COLO668 (cell line): Measurements from ENCODE around the gene PRKCE.
"Not testable (repeated sequence)": the region's sequence is repeated elsewhere in the genome, so short reads cannot be mapped to it uniquely, and the experiment has no call there.

Experiments
- DNase-seq: peaks from one replicate; lab custom pipeline; 2025; ENCODE audit not compliant: unreplicated experiment; lab: John Stamatoyannopoulos, UW

Gene PRKCE

GRCh38 chr2:45882707-45883602, 231.5 kb downstream of the PRKCE start:
- no peak for DNase-seq

GRCh38 chr2:45883603-45884000, 232.1 kb downstream of the PRKCE start:
- no peak for DNase-seq

GRCh38 chr2:45884126-45884525, 232.7 kb downstream of the PRKCE start:
- no peak for DNase-seq

- DNase-seq, result no peak
Observed at GRCh38 chr2:45885171-45885621, 233.7 kb downstream of the PRKCE start.

GRCh38 chr2:45886171-45886663, 234.7 kb downstream of the PRKCE start:
- no peak for DNase-seq

DNA sequence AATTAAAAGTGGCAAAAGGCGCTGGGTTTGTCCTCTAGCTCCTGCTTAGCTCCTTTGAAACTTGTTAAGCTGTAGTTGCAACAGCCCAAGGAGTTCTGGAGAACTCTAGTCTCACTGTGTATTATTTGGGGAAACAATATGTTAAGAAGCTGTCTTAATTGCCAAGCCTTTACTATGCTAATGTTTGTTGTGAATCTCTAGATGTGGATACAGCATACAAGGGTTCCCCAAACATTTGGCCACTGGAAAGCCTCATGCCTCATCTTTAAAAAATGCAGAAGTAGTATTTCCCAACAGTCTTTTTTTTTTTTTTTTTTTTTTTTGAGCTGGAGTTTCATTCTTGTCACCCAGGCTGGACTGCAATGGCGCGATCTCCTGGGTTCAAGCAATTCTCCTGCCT, 236.7 kb downstream of the PRKCE start:
- DNase-seq, result no peak

DNA sequence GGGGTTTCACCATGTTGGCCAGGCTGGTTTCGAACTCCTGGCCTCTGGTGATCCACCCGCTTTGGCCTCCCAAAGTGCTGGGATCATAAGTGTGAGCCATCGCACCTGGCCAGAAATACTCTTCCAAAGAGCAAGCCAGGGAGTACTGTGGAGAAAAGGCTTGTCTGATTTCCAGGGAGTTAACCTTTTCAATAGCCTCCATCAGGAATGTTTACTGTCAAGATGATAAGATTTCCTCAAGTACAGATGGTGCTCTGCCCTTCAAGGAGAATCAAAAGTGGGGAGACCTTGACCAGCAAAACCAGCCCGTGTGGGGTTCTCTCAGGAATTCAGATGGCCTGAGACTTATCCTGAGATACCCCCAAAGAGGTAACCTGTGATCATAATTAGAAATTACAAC, 237.2 kb downstream of the PRKCE start:
- no peak for DNase-seq

DNA sequence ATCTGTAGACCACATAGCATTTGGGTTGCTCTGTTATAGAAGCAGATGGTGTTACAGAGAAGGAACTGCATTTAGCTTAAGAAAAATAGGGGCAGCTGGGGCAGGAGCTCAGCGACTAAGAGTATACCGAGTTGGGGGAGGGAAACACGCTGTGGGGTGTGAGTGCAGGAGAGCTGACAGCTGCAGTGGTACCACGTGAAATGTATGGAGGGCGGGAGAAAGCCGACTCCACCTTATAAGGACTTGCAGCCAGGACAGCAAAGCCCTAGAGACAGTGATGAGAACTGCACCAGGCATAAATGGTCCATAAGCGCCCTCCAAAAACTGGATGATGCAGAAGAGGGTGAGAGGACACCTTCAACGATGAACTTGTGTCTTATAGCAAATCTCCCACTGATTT, 237.6 kb downstream of the PRKCE start:
- DNase-seq, result peak; percentile 50

DNA sequence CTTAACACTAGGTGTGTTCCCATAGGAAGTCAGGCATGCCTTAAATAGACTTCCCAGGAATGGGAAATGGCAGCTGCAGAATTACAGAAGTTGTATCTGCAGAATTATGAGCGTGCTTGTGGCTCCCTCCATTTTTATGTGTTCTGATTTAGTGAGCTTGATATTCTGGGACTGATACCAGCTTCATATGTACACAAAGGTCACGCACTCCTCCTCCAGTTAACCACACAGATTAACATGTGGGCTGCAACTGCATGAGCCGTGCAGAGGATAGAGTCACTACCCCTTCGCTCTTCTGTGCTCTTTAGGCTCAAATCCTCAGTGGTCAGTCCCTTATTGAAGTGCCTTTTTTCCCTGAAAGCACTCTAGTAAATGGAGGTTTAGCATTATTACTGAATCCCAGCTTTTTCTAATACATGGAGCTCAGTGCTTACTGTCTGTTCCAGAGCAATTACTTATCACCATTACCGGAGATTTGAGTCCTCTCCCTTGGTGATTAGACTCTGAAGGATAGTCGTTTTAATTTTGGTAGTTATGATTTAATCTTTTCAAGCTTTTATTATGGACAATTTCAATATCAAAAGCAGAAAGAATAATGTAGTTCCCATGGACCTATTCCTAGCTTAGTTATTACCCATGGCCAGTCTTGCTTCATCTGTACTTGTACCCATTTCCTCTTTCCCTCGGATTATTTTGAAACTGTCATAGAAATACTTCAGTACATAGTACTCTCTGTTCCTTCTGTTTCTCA, 238.3 kb downstream of the PRKCE start:
- DNase-seq, result no peak

DNA sequence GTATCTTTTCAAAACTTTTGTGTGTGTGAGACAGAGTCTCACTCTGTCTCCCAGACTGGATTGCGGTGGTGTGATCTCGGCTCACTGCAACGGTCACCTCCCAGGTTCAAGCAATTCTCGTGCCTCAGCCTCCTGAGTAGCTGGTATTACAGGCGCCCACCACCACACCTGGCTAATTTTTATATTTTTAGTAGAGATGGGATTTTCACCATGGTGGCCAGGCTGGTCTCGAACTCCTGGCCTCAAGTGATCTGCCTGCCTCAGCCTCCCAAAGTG, 238.8 kb downstream of the PRKCE start:
- DNase-seq, result not testable (repeated sequence)

DNA sequence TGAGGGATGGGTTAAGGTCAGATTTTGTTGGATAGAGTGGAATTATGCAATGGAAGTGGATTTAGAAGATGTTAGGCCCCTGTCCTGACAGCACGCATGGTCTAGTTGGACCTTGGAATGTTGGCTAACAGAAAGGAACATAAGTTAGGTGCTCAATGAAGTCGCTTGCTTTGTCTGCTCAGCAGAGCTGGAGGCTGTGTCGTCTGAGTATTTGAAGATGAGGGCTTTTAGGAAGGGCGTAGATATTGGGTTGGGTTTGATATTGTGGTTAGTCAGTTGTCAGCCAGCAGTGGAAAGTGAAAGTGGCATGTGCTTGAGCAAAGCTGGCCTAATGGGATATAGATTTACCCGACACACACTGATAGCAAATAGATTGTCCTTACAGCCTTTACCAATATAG, 239.3 kb downstream of the PRKCE start:
- DNase-seq, result no peak

DNA sequence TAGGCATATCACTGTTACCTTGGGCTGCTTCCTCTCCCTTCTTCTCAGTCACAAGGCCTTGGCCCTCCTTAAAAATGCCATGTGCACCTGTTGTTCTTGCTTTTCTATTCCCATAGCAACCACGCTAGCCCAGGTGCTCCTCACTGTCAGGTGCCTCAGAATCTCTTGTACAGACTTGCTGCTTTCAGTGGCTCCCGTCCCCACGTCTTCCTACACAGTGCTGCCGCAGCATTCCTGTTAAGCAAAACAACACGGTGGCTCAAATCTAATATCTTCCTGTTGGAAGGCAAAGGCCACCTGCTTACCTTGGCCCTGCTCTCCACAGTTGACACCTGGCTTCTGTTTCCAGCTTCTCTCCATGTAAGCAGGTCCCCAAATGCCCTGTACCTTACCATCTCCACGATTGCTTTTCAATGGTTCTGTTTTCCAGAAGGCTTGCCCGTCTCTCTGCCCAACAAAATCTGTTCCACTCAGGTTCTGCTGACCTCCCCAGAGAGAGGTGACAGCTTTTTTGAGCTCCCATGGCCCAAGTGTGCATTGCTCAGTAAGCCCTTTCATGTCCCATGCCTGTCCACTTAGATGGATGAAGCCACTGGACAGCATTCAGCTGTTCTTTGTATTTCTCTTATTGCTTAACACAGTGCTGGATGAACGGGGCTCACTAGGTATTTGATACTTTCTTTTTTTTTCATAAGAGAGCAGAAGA, 240.4 kb downstream of the PRKCE start:
- peak; percentile 60 for DNase-seq

DNA sequence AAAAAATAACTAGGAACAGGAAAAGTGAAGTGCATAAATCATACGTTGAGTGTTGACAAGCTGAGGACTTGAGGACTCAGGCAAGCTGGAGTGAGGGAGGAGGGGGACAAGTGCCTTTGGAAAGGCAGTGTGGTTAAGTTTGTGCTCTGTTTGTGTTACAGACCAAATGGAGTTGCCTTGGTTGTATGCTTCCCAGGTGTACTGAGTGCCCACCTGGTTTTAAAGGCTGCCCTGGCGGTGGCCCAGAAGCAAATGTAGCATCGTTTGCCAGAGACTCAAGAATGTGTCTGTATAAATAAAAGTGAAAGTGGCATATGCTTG, 240.9 kb downstream of the PRKCE start:
- peak; percentile 35 for DNase-seq

DNA sequence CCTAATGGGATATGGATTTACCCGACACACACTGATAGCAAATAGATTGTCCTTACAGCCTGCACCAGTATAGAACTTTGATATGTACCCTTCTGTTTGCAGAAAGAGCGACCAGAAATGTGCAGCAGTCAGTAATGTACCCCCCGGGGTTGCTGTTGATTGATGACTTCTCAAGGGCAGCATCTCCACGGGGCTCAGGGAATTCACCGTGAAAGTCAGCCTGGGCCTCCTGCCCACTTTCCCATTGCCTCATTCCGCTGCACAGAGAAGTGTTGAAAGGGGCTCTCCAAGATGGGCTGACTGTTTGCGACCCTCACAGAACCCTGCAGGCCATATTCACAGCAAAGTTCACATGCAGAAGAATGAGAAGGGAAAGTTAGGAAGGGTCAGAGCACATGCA, 241.3 kb downstream of the PRKCE start:
- DNase-seq, result peak; percentile 32

- no peak for DNase-seq
Observed at GRCh38 chr2:45894211-45894610, 242.7 kb downstream of the PRKCE start.

DNA sequence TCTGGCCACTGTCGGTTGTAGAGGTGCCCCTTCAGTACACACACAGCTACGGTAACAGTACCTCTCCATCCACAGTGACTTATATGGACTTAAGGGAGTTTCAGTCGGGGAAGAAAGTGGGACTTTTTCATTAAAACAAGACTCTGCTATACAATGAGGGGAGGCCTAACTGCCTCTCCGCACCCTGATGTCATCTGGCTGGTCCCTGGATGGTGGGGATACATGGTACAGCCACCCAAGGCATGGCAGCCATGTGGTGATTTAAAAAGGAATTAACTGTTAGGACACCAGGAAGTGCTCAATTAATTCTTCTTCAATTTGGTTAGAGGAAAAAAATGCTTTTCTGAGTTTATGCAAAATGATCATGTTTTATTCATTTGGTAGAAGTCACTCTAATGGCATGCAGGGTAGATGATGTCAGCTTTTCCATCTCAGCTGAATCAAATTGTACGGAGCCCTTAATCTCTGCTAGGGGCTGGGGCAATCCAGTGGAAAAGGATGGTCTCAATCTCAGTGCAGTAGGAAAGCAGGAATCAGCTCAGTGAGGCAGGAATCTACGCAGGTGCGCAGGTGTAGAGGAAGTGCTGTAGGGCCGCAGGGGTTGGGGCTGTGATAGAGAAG, 243.9 kb downstream of the PRKCE start:
- DNase-seq, result no peak

- no peak for DNase-seq
Observed at GRCh38 chr2:45896311-45896710, 244.8 kb downstream of the PRKCE start.

DNA sequence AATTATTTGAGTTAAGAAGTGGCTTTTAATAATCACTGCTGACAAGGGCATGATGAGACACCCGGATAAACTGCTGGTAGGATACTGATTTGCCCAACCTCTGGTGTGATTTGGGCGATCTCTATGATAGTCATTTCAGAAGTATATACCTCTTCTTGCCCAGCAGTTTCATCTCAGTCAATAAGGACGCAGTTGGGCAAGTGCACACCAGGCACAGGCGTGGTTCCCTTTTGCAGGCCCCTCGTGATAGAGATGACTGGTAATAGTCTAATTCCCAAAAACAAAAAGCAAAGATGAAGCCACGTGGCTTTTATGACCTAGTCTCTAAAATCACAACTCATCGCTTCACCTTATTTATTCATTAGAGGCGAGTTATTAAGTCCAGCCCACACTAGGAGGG, 246.4 kb downstream of the PRKCE start:
- DNase-seq, result no peak

- peak; percentile 25 for DNase-seq
Observed at GRCh38 chr2:45898819-45899218, 247.3 kb downstream of the PRKCE start.

- DNase-seq, result no peak
Observed at GRCh38 chr2:45899926-45900325, 248.5 kb downstream of the PRKCE start.

DNA sequence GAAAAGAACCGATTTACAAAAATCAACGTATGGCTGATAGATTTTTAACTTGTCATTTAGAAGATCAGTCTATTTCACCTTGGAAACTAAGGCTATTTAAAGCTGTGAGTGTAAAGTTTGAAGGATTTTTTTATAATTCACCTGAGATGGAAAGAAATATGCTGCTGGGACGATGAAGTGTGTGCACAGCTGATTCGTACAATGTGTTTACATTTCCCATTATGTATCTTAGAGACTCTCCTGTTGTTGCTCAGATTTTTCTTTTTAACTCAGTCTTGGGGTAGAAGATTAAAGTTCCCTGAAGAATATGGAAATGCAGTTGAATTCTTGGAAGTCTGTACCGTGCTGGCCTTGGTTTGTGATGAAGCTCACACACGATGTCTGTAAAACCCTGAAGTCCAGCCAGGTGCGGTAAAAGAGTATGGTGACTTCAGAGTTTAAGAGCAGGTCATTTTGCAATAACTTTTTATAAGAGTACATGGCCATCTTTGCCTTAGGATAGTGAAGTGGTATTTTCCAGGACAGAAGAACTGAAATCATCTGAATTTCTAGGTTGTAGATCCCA, 250.1 kb downstream of the PRKCE start:
- no peak for DNase-seq
